ENCODE measurements around the gene MATN4. TPM values are rescaled to one million over a fixed set of nuclear protein-coding genes. Genes with fewer than 3 reads are reported as not detected.

MATN4 gene
- total RNA-seq, 4 donors from 2014 or later, result not detected

DNA sequence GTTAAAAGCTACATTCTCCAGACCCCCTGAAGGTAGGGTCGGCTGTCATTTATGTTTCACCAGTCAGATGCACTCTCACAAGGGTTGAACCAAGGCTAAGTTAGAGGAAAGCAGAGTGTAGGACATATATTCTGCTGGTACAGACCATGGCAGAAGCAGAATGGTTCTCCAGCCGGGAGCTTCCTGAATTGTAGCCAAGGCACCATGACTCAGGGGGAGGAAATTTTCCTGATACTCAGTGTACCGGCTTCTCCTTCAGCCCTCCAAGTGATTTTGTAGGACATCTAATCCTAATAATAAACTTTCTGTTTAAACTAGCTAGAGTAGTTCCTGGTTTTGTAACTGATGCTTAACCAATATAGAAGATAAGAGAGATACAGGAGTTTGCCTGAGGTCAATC is 39.6 kb downstream of the MATN4 start:
- Histone ChIP-seq H3K9me3 (no peaks in the 10 kb centered on the region), H3K4me1 (no peaks in the 10 kb centered on the region), H3K27ac (no peak overlapping the region), H3K4me3 (no peak overlapping the region), H3K36me3 (no peaks in the 10 kb centered on the region), H3K27me3 (no peaks in the 10 kb centered on the region)
- TF ChIP-seq, protein P1, sequence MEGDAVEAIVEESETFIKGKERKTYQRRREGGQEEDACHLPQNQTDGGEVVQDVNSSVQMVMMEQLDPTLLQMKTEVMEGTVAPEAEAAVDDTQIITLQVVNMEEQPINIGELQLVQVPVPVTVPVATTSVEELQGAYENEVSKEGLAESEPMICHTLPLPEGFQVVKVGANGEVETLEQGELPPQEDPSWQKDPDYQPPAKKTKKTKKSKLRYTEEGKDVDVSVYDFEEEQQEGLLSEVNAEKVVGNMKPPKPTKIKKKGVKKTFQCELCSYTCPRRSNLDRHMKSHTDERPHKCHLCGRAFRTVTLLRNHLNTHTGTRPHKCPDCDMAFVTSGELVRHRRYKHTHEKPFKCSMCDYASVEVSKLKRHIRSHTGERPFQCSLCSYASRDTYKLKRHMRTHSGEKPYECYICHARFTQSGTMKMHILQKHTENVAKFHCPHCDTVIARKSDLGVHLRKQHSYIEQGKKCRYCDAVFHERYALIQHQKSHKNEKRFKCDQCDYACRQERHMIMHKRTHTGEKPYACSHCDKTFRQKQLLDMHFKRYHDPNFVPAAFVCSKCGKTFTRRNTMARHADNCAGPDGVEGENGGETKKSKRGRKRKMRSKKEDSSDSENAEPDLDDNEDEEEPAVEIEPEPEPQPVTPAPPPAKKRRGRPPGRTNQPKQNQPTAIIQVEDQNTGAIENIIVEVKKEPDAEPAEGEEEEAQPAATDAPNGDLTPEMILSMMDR (IDR thresholded peaks at IDR 0.05), result no peak
- TF ChIP-seq POLR2A (IDR thresholded peaks at IDR 0.05), result no peak
- DNase-seq, result no peak

DNA sequence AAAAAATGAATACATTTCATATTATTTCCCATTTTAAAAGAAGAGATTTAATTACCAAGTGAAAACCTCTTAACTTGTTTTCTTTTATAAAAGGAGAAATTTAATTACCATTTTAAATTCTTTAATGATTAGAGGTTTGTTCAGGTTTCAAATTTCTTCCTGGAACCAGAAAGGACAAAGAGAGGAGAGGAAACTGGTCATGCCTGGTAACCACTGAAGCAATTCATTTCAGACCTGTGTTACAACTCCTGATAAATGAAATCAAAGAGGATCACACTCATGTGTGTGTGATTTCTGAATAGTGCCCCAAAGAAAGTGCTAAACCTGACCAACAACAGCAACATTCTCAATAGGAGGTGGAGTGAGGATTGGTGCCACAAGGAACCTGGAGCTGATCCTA is 41.1 kb downstream of the MATN4 start:
- no peaks in the 10 kb centered on the region for H3K27me3 ChIP-seq

DNA sequence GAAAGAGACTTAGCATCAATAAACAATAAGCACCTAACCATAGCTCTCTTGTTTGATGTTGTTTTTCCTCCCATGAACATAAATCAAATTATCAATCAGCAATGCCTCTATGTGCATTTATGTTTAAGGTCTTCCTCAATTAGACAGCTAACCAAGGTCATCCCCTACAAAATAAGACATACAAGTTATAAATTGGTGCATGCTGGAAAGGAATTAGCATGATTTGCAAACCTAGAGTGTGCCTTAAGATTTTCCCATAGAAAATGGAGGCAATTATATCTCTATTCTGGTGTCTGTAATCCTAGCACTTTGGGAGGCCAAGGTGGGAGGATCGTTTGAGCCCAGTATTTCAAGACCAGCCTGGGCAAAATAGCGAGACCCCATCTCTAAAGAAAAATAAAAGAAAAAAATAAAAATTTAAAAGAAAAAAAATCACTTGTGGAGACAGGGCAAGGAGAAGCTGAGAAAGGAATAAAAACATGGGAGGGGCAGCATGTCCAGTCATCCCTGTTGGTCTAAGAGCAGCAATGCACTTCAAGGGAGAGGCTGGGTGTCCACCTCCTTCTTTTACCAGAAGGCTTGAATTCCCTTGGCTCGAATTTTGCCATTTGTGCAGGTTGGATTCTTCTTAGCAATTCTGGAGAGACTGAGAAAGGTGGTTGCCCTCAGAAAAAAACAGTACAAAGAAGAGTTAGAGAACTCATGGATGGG is 44.4 kb downstream of the MATN4 start:
- no peaks in the 10 kb centered on the region for H3K4me1 ChIP-seq
- no peak for DNase-seq
- H3K4me3 ChIP-seq, result no peak overlapping the region
- H3K27me3 ChIP-seq, result no peaks in the 10 kb centered on the region
- H3K9me3 ChIP-seq, result no peaks in the 10 kb centered on the region
- H3K36me3 ChIP-seq, result no peaks in the 10 kb centered on the region
- H3K27ac ChIP-seq, result no peak overlapping the region
- TF ChIP-seq, protein P1 (IDR thresholded peaks at IDR 0.05), result no peak
- TF ChIP-seq POLR2A (IDR thresholded peaks at IDR 0.05), result no peak

More for the DNA sequence above, 41.1 kb downstream of the MATN4 start:
- TF ChIP-seq POLR2A (IDR thresholded peaks at IDR 0.05), result no peak
- TF ChIP-seq, protein P1 (IDR thresholded peaks at IDR 0.05), result no peak
- Histone ChIP-seq H3K36me3 (no peaks in the 10 kb centered on the region), H3K4me3 (no peak overlapping the region), H3K4me1 (no peaks in the 10 kb centered on the region), H3K27ac (no peak overlapping the region), H3K9me3 (no peaks in the 10 kb centered on the region)
- no peak for DNase-seq

DNA sequence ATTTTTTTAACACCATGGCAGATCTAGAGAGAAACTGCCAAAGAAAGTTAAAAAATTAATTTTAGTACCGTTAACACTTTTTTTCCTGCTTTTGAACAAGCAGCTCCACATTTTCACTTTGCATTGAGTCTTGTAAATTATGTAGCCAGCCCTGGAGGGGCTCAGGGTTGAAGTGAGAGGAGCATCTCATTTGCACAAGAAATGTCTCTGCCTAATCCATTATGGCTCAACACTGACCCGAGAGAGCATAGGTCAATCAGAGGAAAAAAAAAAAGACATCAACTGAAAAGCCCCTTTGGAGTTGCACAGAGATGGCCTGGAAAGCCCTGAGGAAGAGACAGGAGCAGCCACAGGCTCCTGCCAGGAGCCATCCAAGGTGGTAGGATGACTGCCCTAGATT is 49.4 kb downstream of the MATN4 start:
- H3K36me3 ChIP-seq, result no peaks in the 10 kb centered on the region
- no peak for DNase-seq
- no peaks in the 10 kb centered on the region for H3K27me3 ChIP-seq
- TF ChIP-seq, protein P1 (IDR thresholded peaks at IDR 0.05), result no peak
- TF ChIP-seq POLR2A (IDR thresholded peaks at IDR 0.05), result no peak
- peaks cover 0 to 6% (median 0%) of the 10 kb centered on the region in 4 donors for H3K4me1 ChIP-seq
- no peaks in the 10 kb centered on the region for H3K9me3 ChIP-seq
- no peak overlapping the region for H3K4me3 ChIP-seq
- H3K27ac ChIP-seq, result no peak overlapping the region

DNA sequence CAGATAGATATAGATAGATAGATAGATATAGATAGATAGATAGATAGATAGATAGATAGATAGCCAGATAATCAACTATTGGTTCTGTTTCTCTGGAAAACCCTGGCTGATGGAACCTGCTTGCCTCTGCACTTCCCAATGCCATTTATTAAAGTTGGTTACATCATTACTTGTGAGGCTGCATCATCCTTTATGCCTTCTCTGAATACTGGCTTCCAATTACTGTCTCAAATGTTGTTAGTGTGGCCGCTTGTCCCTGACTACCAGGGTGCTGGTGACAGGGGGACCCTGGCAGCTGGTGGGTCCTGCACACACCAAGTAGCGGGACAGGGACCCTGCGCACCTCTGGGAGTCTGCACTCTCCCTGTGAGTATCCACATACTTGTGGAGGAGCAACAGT is 49.8 kb downstream of the MATN4 start:
- peaks cover 0 to 6% (median 0%) of the 10 kb centered on the region in 4 donors for H3K4me1 ChIP-seq
- H3K4me3 ChIP-seq, result no peak overlapping the region
- H3K27me3 ChIP-seq, result no peaks in the 10 kb centered on the region
- no peaks in the 10 kb centered on the region for H3K9me3 ChIP-seq
- no peak for TF ChIP-seq POLR2A (IDR thresholded peaks at IDR 0.05)
- TF ChIP-seq, protein P1 (IDR thresholded peaks at IDR 0.05), result no peak
- H3K36me3 ChIP-seq, result no peaks in the 10 kb centered on the region
- H3K27ac ChIP-seq, result no peak overlapping the region
- no peak for DNase-seq
